SK-N-SH (cell line): ENCODE results near the gene SYT7. TPM values are rescaled to one million over a fixed set of nuclear protein-coding genes. Genes with fewer than 3 reads are reported as not detected.

Experiments
- CTCF ChIA-PET: fragments of 300-600, 350-600 bp; formaldehyde crosslinking; extraction: SDS; loops from one replicate; lab custom pipeline; 2021; lab: Yijun Ruan, JAX
- POLR2A ChIA-PET: fragments of 350-600 bp; sonication (Branson Sonifier 250); formaldehyde crosslinking; extraction: SDS; loops from one replicate; lab custom pipeline; 2020; ENCODE audit warnings: antibody characterized with exemption, inconsistent platforms; lab: Yijun Ruan, JAX
- DNase-seq: peaks from one replicate; pipeline ENCODE4 v3.0.0; 2012
- H2AFZ ChIP-seq: fragments of 200-600 bp; sonication (generic); 2 replicates; pipeline ENCODE4 v1.8.1; 2016; ENCODE audit warnings: antibody characterized with exemption, mild to moderate bottlenecking, low read depth
- H3F3A ChIP-seq: fragments of 200-600 bp; sonication (generic); replicated peaks from 2 replicates; pipeline ENCODE3; 2016; ENCODE audit warnings: antibody characterized with exemption, mild to moderate bottlenecking; ENCODE audit not compliant: insufficient read depth
- H3K27ac ChIP-seq, 2 experiments: fragments of 200-500 bp in 1 of 2; fragments of 200-600 bp in 1 of 2; sonication (Bioruptor generic) in 1 of 2; sonication (generic), shearing (Covaris generic) in 1 of 2; 2 replicates each; pipeline versions ENCODE4 v1.5.1 to v1.6.1; 2014 to 2016; ENCODE audit warnings: low read depth in 2 of 2, inconsistent platforms in 1 of 2, low read length in 1 of 2, mild to moderate bottlenecking in 1 of 2, mixed read lengths in 1 of 2
- H3K27me3 ChIP-seq: fragments of 200-600 bp; sonication (generic), shearing (Covaris generic); 2 replicates; pipeline ENCODE4 v1.6.1; 2016; ENCODE audit warnings: mixed run types; ENCODE audit not compliant: insufficient read depth
- H3K36me3 ChIP-seq, 2 experiments: fragments of 200-500 bp in 1 of 2; fragments of 200-600 bp in 1 of 2; sonication (Bioruptor generic) in 1 of 2; sonication (generic) in 1 of 2; replicated peaks in 1 of 2; 2 replicates each; pipeline versions ENCODE3 to v1.5.1; 2014 to 2016; ENCODE audit warnings: low read length in 1 of 2, mild to moderate bottlenecking in 1 of 2; ENCODE audit not compliant: insufficient read depth in 2 of 2, control insufficient read depth in 1 of 2
- H3K4me1 ChIP-seq, 2 experiments: fragments of 200-500 bp in 1 of 2; fragments of 200-600 bp in 1 of 2; sonication (Bioruptor generic) in 1 of 2; sonication (generic), shearing (Covaris generic) in 1 of 2; 2 replicates each; pipeline versions ENCODE4 v1.5.1 to v1.6.1; 2014 to 2016; ENCODE audit warnings: low read depth in 1 of 2, low read length in 1 of 2, mixed run types in 1 of 2; ENCODE audit not compliant: insufficient read depth in 2 of 2, control insufficient read depth in 1 of 2
- H3K4me2 ChIP-seq: fragments of 200-600 bp; sonication (generic), shearing (Covaris generic); 2 replicates; pipeline ENCODE4 v1.6.1; 2017; ENCODE audit warnings: mixed run types
- H3K4me3 ChIP-seq, 2 experiments: fragments of 200-500 bp in 1 of 2; fragments of 200-600 bp in 1 of 2; sonication (Bioruptor generic) in 1 of 2; sonication (generic), shearing (Covaris generic) in 1 of 2; 2 replicates each; pipeline versions ENCODE4 v1.5.1 to v1.8.1; 2014 to 2016; ENCODE audit warnings: low read depth in 2 of 2, inconsistent platforms in 1 of 2, low read length in 1 of 2, mild to moderate bottlenecking in 1 of 2, mixed read lengths in 1 of 2, moderate library complexity in 1 of 2
- H3K79me2 ChIP-seq: fragments of 200-600 bp; sonication (generic); 2 replicates; pipeline ENCODE4 v1.8.1; 2017; ENCODE audit warnings: mild to moderate bottlenecking; ENCODE audit not compliant: insufficient read depth
- H3K9ac ChIP-seq: fragments of 200-600 bp; sonication (generic); 2 replicates; pipeline ENCODE4 v1.6.1; 2017; ENCODE audit warnings: mixed run types
- H3K9me2 ChIP-seq: fragments of 200-600 bp; sonication (generic); 2 replicates; pipeline ENCODE4 v1.6.1; 2017; ENCODE audit warnings: mixed run types
- H3K9me3 ChIP-seq: fragments of 200-600 bp; sonication (generic); 2 replicates; pipeline ENCODE4 v1.6.1; 2017; ENCODE audit warnings: mixed run types, mild to moderate bottlenecking, moderate library complexity
- H4K20me1 ChIP-seq: fragments of 200-600 bp; sonication (generic); 2 replicates; pipeline ENCODE4 v1.6.1; 2017; ENCODE audit warnings: mild to moderate bottlenecking, mixed run types; ENCODE audit not compliant: insufficient read depth
- CHD2 ChIP-seq: fragments of 150-350 bp; IDR thresholded peaks from 2 replicates; pipeline ENCODE4 v1.6.1; 2018; ENCODE audit warnings: low read length; ENCODE audit not compliant: partially characterized antibody
- CTCF ChIP-seq: fragments of 200-600 bp; sonication (generic); IDR thresholded peaks from 2 replicates; pipeline ENCODE4 v1.6.1; 2017; ENCODE audit warnings: antibody characterized with exemption, mild to moderate bottlenecking, moderate library complexity
- ELF1 ChIP-seq: IDR thresholded peaks from 2 replicates; pipeline ENCODE4 v1.4.0; 2012
- FOSL2 ChIP-seq: IDR thresholded peaks from 2 replicates; pipeline ENCODE4 v1.4.0; 2012; ENCODE audit warnings: low read depth, mild to moderate bottlenecking, moderate library complexity, borderline replicate concordance
- FOXJ3 ChIP-seq: sonication (generic); formaldehyde crosslinking; IDR thresholded peaks from 2 replicates; pipeline ENCODE4 v1.5.1; 2020; ENCODE audit warnings: mild to moderate bottlenecking, missing genetic modification reagents
- GABPA ChIP-seq: IDR thresholded peaks from 2 replicates; pipeline ENCODE4 v1.4.0; 2012; ENCODE audit warnings: low read depth, mild to moderate bottlenecking
- GATA2 ChIP-seq: sonication (generic); formaldehyde crosslinking; IDR thresholded peaks from 2 replicates; pipeline ENCODE4 v1.5.0; 2020; ENCODE audit warnings: mild to moderate bottlenecking, missing genetic modification reagents
- JUND ChIP-seq: IDR thresholded peaks from 2 replicates; pipeline ENCODE4 v1.4.0; 2012
- MAX ChIP-seq: IDR thresholded peaks from 2 replicates; pipeline ENCODE4 v1.4.0; 2012; ENCODE audit warnings: low read depth
- MXI1 ChIP-seq: IDR thresholded peaks from 2 replicates; pipeline ENCODE4 v1.6.1; 2012; ENCODE audit warnings: mild to moderate bottlenecking, low read depth, low read length, improper control_type of control experiment
- POLR2AphosphoS5 ChIP-seq: IDR thresholded peaks from 2 replicates; pipeline ENCODE4 v1.6.1; 2012; ENCODE audit warnings: low read depth, low read length
- RAD21 ChIP-seq: IDR thresholded peaks from 2 replicates; pipeline ENCODE4 v1.6.1; 2012; ENCODE audit warnings: mild to moderate bottlenecking, low read length
- RCOR1 ChIP-seq: fragments of 150-350 bp; IDR thresholded peaks from 2 replicates; pipeline ENCODE4 v1.6.1; 2017; ENCODE audit warnings: antibody characterized with exemption, low read length
- REST ChIP-seq: IDR thresholded peaks from 2 replicates; pipeline ENCODE4 v1.6.1; 2012; ENCODE audit warnings: mild to moderate bottlenecking, low read depth, low read length, moderate library complexity
- RFX5 ChIP-seq: IDR thresholded peaks from 2 replicates; pipeline ENCODE4 v1.6.1; 2012; ENCODE audit warnings: mild to moderate bottlenecking, improper control_type of control experiment, low read length
- SIN3A ChIP-seq: IDR thresholded peaks from 2 replicates; pipeline ENCODE4 v1.6.1; 2012; ENCODE audit warnings: low read depth, mild to moderate bottlenecking, low read length, moderate library complexity, borderline replicate concordance
- TEAD4 ChIP-seq: IDR thresholded peaks from 2 replicates; pipeline ENCODE4 v1.4.0; 2012; ENCODE audit warnings: mild to moderate bottlenecking, borderline replicate concordance; ENCODE audit not compliant: insufficient read depth
- WGBS: methylation state at CpG from one replicate; pipeline ENCODE4 v1.1.6; 2017; ENCODE audit warnings: low lambda C conversion rate; 5-methylcytosine and 5-hydroxymethylcytosine counted together
- polyA plus RNA-seq, 3 experiments: library from polyadenylated mRNA; depleted of rRNA; stranded (reverse); fragments of >200 nt; gene quantifications; 2 replicates each; pipeline ENCODE4 v1.2.3, GENCODE V29; 2012
- TF ChIP-seq, protein P1 (sequence below): fragments of 150-350 bp; IDR thresholded peaks from 2 replicates; pipeline ENCODE4 v1.6.1; 2016; ENCODE audit warnings: mild to moderate bottlenecking, low read depth, low read length
- TF ChIP-seq, protein P2 (sequence below): IDR thresholded peaks from 2 replicates; pipeline ENCODE4; 2012

The SYT7 gene
- polyA plus RNA-seq, 1 of the 3 experiments (the other 2 are of a cell fraction), result 1.1 TPM

GRCh38 chr11:61486779-61487178 lies 94.1 kb downstream of the SYT7 start:
- Histone ChIP-seq H3K9me2 (no peaks in the 10 kb centered on the region), H3K9ac (no peak overlapping the region), H3K27me3 (no peaks in the 10 kb centered on the region), H3F3A (no peaks in the 10 kb centered on the region), H3K79me2 (no peaks in the 10 kb centered on the region), H4K20me1 (no peaks in the 10 kb centered on the region), H3K4me1 (peaks cover 6 to 29% of the 10 kb centered on the region in 2 experiments; a peak in 1 of 4 replicates), H3K27ac (no peak overlapping the region), H3K9me3 (no peaks in the 10 kb centered on the region), H3K36me3 (no peaks in the 10 kb centered on the region), H3K4me3 (no peak overlapping the region), H2AFZ (no peak overlapping the region), H3K4me2 (no peak overlapping the region)
- DNase-seq, result no peak
- TF ChIP-seq CHD2 (no peak), FOXJ3 (CRISPR knock-in tag) (no peak), RFX5 (no peak), GATA2 (CRISPR knock-in tag) (no peak), TEAD4 (no peak), JUND (no peak), RCOR1 (no peak), POLR2AphosphoS5 (no peak), SIN3A (no peak), REST (no peak), FOSL2 (no peak), CTCF (no peak), GABPA (no peak), ELF1 (no peak), MAX (no peak), MXI1 (no peak), RAD21 (no peak)
- TF ChIP-seq, protein P1, sequence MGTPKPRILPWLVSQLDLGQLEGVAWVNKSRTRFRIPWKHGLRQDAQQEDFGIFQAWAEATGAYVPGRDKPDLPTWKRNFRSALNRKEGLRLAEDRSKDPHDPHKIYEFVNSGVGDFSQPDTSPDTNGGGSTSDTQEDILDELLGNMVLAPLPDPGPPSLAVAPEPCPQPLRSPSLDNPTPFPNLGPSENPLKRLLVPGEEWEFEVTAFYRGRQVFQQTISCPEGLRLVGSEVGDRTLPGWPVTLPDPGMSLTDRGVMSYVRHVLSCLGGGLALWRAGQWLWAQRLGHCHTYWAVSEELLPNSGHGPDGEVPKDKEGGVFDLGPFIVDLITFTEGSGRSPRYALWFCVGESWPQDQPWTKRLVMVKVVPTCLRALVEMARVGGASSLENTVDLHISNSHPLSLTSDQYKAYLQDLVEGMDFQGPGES, result no peak
- TF ChIP-seq, protein P2, sequence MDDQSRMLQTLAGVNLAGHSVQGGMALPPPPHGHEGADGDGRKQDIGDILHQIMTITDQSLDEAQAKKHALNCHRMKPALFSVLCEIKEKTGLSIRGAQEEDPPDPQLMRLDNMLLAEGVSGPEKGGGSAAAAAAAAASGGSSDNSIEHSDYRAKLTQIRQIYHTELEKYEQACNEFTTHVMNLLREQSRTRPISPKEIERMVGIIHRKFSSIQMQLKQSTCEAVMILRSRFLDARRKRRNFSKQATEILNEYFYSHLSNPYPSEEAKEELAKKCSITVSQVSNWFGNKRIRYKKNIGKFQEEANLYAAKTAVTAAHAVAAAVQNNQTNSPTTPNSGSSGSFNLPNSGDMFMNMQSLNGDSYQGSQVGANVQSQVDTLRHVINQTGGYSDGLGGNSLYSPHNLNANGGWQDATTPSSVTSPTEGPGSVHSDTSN, result no peak
- POLR2A ChIA-PET, result no interaction called here
- WGBS, result 70% methylated on average over 1 of the region's 5 CpGs
- CTCF ChIA-PET, result interaction anchor here (1.4 to 21.8 kb wide), 3 partner anchors 10 to 152 kb away, joined by 4 to 670 read pairs (median 31); partner anchors contain the start of gene LRRC10B
